T47D (cell line): ENCODE results near the gene MCCC1.
"Not testable (repeated sequence)": the region's sequence is repeated elsewhere in the genome, so short reads cannot be mapped to it uniquely, and the experiment has no call there.

Experiments
- DNase-seq, 2 experiments: peaks; one replicate each; pipeline versions ENCODE4 v3.0.0 to v3.0.0-alpha.2; 2011 to 2012; ENCODE audit warnings: low read depth in 1 of 2, low spot score in 1 of 2
- JUND ChIP-seq: IDR thresholded peaks from 2 replicates; pipeline ENCODE4 v1.6.1; 2012; ENCODE audit warnings: low read depth
- in situ Hi-C: cut with HindIII; loops from 2 replicates; pipeline ENCODE4 v1.10.0; 2016; ENCODE audit warnings: low sequenced_read_pairs, low pct_unique_long_range_greater_than_20kb

Gene MCCC1

GRCh38 chr3:183022936-183023516 lies 76.3 kb downstream of the MCCC1 start:
- no peak for DNase-seq
- in situ Hi-C loops, result no loop called here
- TF ChIP-seq JUND, result no peak

- no peak for DNase-seq
- in situ Hi-C loops, result no loop called here
- TF ChIP-seq JUND, result no peak
Measured at GRCh38 chr3:183018421-183019192, 80.7 kb downstream of the MCCC1 start.

DNA sequence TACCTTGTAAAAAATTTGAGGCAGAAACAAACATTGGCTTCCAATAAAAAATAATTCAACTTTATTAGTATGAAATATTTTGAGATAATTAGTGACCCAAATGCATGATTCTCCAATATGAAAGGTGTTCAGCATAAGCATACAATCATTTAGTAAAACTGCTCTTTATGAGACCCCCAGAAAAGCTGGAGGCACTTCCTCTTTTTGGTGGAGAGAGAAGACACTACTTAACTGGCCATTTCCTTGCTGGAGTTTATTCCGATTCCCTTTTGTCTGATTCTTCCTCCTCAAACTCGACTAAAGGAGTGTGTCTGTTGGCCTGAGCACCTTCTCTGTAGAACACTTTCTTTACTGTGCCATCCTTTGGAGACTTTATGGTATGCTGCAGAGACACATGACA lies 84.1 kb downstream of the MCCC1 start:
- in situ Hi-C loops, result no loop called here
- TF ChIP-seq JUND, result no peak
- no peak for DNase-seq

DNA sequence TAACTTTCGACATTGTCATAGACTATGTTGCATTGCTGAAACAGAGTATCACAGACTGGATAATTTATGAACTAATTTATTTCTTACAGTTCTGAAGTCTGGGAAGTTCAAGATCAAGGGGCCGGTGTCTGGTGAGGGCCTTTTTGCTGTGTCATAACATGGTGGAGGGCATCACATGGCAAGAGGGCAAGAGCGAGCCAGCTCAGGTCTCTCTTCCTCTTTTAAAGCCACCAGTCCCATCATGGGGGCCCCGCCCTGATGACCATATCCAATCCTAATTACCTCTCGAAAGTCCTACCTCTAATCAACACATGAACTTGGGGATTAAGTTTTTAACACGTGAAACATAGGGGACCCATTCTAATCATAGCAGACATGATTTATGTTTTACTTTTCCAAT lies 85.4 kb downstream of the MCCC1 start:
- no peak for TF ChIP-seq JUND
- in situ Hi-C loops, result no loop called here
- no peak for DNase-seq

- TF ChIP-seq JUND, result no peak
- in situ Hi-C loops, result no loop called here
- DNase-seq, result no peak
Measured at GRCh38 chr3:183013074-183013473, 86.2 kb downstream of the MCCC1 start.

DNA sequence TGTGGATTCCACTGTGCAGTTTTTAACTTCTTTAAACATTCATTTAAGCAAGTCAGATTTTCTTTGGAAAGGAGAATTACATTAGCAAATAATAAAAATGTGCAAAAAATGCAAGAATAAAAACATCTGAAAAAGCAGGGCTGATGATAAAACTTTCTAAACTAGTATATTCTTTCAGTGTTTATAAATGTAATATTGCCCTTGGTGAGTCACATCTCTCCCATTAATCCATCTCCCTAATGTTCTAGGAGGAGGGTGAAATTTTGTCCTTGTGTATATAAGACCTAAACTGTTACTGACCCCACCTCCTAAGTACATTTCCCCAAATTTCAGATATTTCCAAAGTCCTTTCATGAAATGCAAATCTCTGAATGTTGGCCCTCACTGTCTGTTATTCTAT lies 90.5 kb downstream of the MCCC1 start:
- no peak for DNase-seq
- in situ Hi-C loops, result no loop called here
- no peak for TF ChIP-seq JUND

GRCh38 chr3:183008303-183008702 lies 91.0 kb downstream of the MCCC1 start:
- in situ Hi-C loops, result no loop called here
- TF ChIP-seq JUND, result no peak
- DNase-seq, result no peak

DNA sequence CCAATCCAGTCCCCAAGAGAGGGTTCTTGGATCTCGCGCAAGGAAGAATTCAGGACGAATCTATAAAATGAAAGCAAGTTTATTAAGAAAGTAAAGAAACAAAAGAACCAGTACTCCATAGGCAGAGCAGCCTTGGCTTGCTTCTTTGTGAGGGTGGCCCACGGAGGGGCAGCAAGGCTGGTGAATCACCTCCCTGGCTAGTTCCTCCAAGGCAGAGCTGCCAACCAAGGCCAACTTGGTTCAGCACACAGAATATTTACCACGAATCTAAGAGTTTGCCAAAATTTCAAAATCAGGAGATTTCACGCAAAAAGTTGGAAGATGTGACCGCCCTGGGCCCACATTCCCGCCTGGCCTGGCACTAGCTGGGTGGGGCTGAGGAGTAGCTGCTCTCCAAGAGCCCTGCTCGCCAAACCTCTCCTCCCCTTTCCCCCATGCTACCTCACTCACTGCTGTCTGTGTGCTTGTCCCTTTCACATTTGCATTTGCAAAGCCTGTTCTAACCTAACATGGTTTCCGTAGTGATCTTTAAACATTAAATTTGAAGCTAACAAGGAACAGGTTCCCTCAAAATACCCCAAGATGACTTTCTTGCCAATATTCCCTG lies 92.8 kb downstream of the MCCC1 start:
- no peak for DNase-seq
- in situ Hi-C loops, result no loop called here
- TF ChIP-seq JUND, result no peak

DNA sequence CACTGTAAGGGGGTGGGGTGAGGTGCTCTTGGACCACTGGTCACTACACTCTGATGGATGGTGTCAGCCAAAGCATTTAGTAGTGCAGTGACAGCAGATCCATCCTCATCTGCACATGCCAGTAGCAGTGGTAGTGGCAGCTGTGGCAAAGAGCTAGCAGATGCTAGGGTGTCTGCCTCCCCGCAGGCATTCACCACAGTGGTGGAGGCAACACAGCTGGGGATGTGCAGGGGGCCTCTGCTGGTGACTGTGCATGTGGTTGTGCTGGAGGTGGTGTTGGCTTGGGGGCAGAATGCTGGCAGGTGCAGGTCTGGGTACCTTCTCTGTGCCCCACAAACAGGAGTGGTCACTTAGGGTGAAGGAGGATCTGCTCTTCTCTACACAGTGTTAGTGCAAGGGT lies 99.5 kb downstream of the MCCC1 start:
- no peak for DNase-seq

GRCh38 chr3:182993486-182994201 lies 105.7 kb downstream of the MCCC1 start:
- in situ Hi-C loops, DNase-seq: not testable (repeated sequence)

More for the DNA sequence above, 99.5 kb downstream of the MCCC1 start:
- no peak for TF ChIP-seq JUND
- in situ Hi-C loops, result no loop called here

DNA sequence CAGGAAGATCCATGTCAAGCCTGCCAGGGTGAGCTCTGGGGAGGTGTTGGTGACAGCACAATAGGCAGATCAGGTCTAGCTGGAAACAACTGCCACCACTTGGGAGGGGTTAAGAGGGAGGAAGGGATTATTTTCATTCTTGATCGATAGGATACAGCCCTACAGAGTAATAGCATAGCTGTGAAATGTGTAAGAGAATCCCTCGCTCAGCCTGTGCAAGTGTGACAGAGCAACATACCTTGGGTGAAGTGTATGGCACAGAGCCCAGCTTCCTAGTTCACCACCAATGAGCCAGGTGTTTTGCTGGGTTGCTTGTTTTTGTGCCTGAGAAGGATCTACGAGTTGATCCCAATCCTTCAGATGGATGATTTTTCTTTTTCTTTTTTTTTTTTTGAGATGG lies 109.7 kb downstream of the MCCC1 start:
- peak; percentile 74 to 81 for DNase-seq
- no peak for TF ChIP-seq JUND
- in situ Hi-C loops, result no loop called here

- in situ Hi-C loops, result no loop called here
- TF ChIP-seq JUND, result no peak
- no peak for DNase-seq
Measured at GRCh38 chr3:182986021-182986420, 113.3 kb downstream of the MCCC1 start.

GRCh38 chr3:182983876-182984275 lies 115.4 kb downstream of the MCCC1 start:
- no peak for TF ChIP-seq JUND
- DNase-seq, result no peak
- in situ Hi-C loops, result no loop called here
